Measurements from ENCODE around the gene ADAMTS6.
"Not testable (repeated sequence)": the region's sequence is repeated elsewhere in the genome, so short reads cannot be mapped to it uniquely, and the experiment has no call there.

Gene ADAMTS6

GRCh38 chr5:65194871-65195270 is 286.8 kb downstream of the ADAMTS6 start:
- DNase-seq, result no peak

GRCh38 chr5:65192331-65192730 is 289.4 kb downstream of the ADAMTS6 start:
- DNase-seq, result no peak

GRCh38 chr5:65191554-65192135 is 290.1 kb downstream of the ADAMTS6 start:
- no peak for DNase-seq

GRCh38 chr5:65190328-65191053 is 291.2 kb downstream of the ADAMTS6 start:
- DNase-seq, result no peak

- no peak for DNase-seq
Observed at GRCh38 chr5:65186646-65187227, 295.0 kb downstream of the ADAMTS6 start.

GRCh38 chr5:65185468-65185867 is 296.3 kb downstream of the ADAMTS6 start:
- DNase-seq, result no peak

- no peak for DNase-seq
Observed at GRCh38 chr5:65184780-65185179, 296.9 kb downstream of the ADAMTS6 start.

GRCh38 chr5:65174231-65174630 is 307.5 kb downstream of the ADAMTS6 start:
- not testable (repeated sequence) for DNase-seq

GRCh38 chr5:65173130-65173525 is 308.6 kb downstream of the ADAMTS6 start:
- no peak for DNase-seq

- no peak for DNase-seq
Observed at GRCh38 chr5:65172486-65173129, 309.1 kb downstream of the ADAMTS6 start.

- no peak for DNase-seq
Observed at GRCh38 chr5:65171645-65172044, 310.1 kb downstream of the ADAMTS6 start.

- DNase-seq, result no peak
Observed at GRCh38 chr5:65163698-65164097, 318.0 kb downstream of the ADAMTS6 start.

- no peak for DNase-seq
Observed at GRCh38 chr5:65161655-65162054, 320.1 kb downstream of the ADAMTS6 start.

GRCh38 chr5:65157906-65158603 is 323.7 kb downstream of the ADAMTS6 start:
- no peak for DNase-seq

GRCh38 chr5:65156933-65157332 is 324.8 kb downstream of the ADAMTS6 start:
- no peak for DNase-seq

- no peak for DNase-seq
Observed at GRCh38 chr5:65152131-65152530, 329.6 kb downstream of the ADAMTS6 start.

- no peak for DNase-seq
Observed at GRCh38 chr5:65151614-65152013, 330.1 kb downstream of the ADAMTS6 start.

- no peak for DNase-seq
Observed at GRCh38 chr5:65150599-65151304, 331.0 kb downstream of the ADAMTS6 start.

GRCh38 chr5:65149827-65150226 is 331.9 kb downstream of the ADAMTS6 start:
- DNase-seq, result no peak

- no peak for DNase-seq
Observed at GRCh38 chr5:65144136-65144871, 337.4 kb downstream of the ADAMTS6 start.

- DNase-seq, result no peak
Observed at GRCh38 chr5:65142511-65143011, 339.2 kb downstream of the ADAMTS6 start.

- DNase-seq, result no peak
Observed at GRCh38 chr5:65142016-65142415, 339.7 kb downstream of the ADAMTS6 start.

Data from CD4-positive, alpha-beta T cell treated with Interferon gamma for 1 hour (primary cell).